CD14-positive monocyte (primary cell): Measurements from ENCODE around the gene TMEM221. TPM values are rescaled to one million over a fixed set of nuclear protein-coding genes. Genes with fewer than 3 reads are reported as not detected.
A peak's percentile ranks its signal among the peaks of the same experiment; 100 is the strongest.

Experiments used
- DNase-seq, 3 donors: peaks; one replicate each; pipeline ENCODE4 v3.0.0-alpha.2; 2011 to 2022
- H2AFZ ChIP-seq: 2 replicates; pipeline ENCODE4 v1.6.0; 2012; ENCODE audit warnings: mild to moderate bottlenecking, low read depth, low read length, inconsistent platforms; ENCODE audit not compliant: insufficient read depth, poor library complexity, severe bottlenecking
- H3K27ac ChIP-seq, 2 donors: 1 replicate in 1 of 2; 2 replicates in 1 of 2; pipeline ENCODE4 v1.5.1; 2012 to 2013; ENCODE audit warnings: low read length in 2 of 2, control low read depth in 1 of 2, inconsistent platforms in 1 of 2, low read depth in 1 of 2, mild to moderate bottlenecking in 1 of 2
- H3K27me3 ChIP-seq, 2 donors: one replicate each; pipeline versions ENCODE4 v1.6.0 to v1.6.1; 2011 to 2013; ENCODE audit warnings: low read length in 2 of 2; ENCODE audit not compliant: control insufficient read depth in 2 of 2, insufficient read depth in 2 of 2
- H3K36me3 ChIP-seq, 2 donors: replicated peaks in 1 of 2; 1 replicate in 1 of 2; 2 replicates in 1 of 2; pipeline versions ENCODE4 v1.5.1 to v1.6.1; 2012 to 2013; ENCODE audit warnings: low read length in 2 of 2, control low read depth in 1 of 2, inconsistent platforms in 1 of 2, mild to moderate bottlenecking in 1 of 2; ENCODE audit not compliant: insufficient read depth in 2 of 2, control insufficient read depth in 1 of 2
- H3K4me1 ChIP-seq, 2 donors: 1 replicate in 1 of 2; 2 replicates in 1 of 2; pipeline versions ENCODE4 v1.5.1 to v1.6.1; 2012 to 2013; ENCODE audit warnings: low read length in 2 of 2, control low read depth in 1 of 2, inconsistent platforms in 1 of 2, mild to moderate bottlenecking in 1 of 2, moderate library complexity in 1 of 2; ENCODE audit not compliant: insufficient read depth in 2 of 2, control insufficient read depth in 1 of 2
- H3K4me2 ChIP-seq: replicated peaks from 2 replicates; pipeline ENCODE3; 2012; ENCODE audit warnings: low read length, moderate library complexity, mild to moderate bottlenecking; ENCODE audit not compliant: poor library complexity, severe bottlenecking; ENCODE audit errors: extremely low read depth
- H3K4me3 ChIP-seq, 3 experiments: fragments of 200-600 bp in 1 of 3; sonication (generic) in 1 of 3; replicated peaks in 1 of 3; 1 replicate in 2 of 3; 2 replicates in 1 of 3; pipeline ENCODE4 v1.5.1; 2011 to 2013; ENCODE audit warnings: low read length in 3 of 3, mild to moderate bottlenecking in 3 of 3, control low read depth in 2 of 3, low read depth in 2 of 3, inconsistent platforms in 1 of 3, moderate library complexity in 1 of 3
- H3K79me2 ChIP-seq: 2 replicates; pipeline ENCODE4 v1.6.0; 2012; ENCODE audit warnings: mild to moderate bottlenecking, control low read depth, inconsistent platforms, low read length, moderate library complexity; ENCODE audit not compliant: insufficient read depth
- H3K9ac ChIP-seq: 2 replicates; pipeline ENCODE4 v1.6.0; 2017; ENCODE audit warnings: low read length, mild to moderate bottlenecking; ENCODE audit not compliant: insufficient read depth, poor library complexity, severe bottlenecking
- H3K9me3 ChIP-seq, 2 donors: replicated peaks in 1 of 2; 1 replicate in 1 of 2; 2 replicates in 1 of 2; pipeline versions ENCODE4 v1.5.1 to v1.6.1; 2012 to 2013; ENCODE audit warnings: low read length in 2 of 2, control low read depth in 1 of 2; ENCODE audit not compliant: control insufficient read depth in 1 of 2, insufficient read depth in 1 of 2
- H4K20me1 ChIP-seq: 2 replicates; pipeline ENCODE4 v1.6.0; 2012; ENCODE audit warnings: mild to moderate bottlenecking, low read length, control low read depth, moderate library complexity; ENCODE audit not compliant: insufficient read depth
- H3K27ac Mint-ChIP-seq, 7 donors: one replicate each; pipeline ENCODE4 v1.8.0; 2020; ENCODE audit warnings: mild to moderate bottlenecking in 7 of 7, mixed read lengths in 7 of 7, moderate library complexity in 6 of 7, inconsistent platforms in 2 of 7
- H3K27me3 Mint-ChIP-seq, 3 donors: one replicate each; pipeline ENCODE4 v1.8.0; 2021 to 2022; ENCODE audit warnings: low read depth in 3 of 3, mild to moderate bottlenecking in 3 of 3, mixed read lengths in 3 of 3, moderate library complexity in 3 of 3, inconsistent platforms in 1 of 3
- H3K36me3 Mint-ChIP-seq, 2 donors: one replicate each; pipeline ENCODE4 v1.8.0; 2020; ENCODE audit warnings: mixed read lengths in 2 of 2, inconsistent platforms in 1 of 2, mild to moderate bottlenecking in 1 of 2
- H3K4me1 Mint-ChIP-seq: one replicate; pipeline ENCODE4 v1.8.0; 2020; ENCODE audit warnings: mild to moderate bottlenecking, mixed read lengths
- H3K4me3 Mint-ChIP-seq, 2 donors: one replicate each; pipeline ENCODE4 v1.8.0; 2020; ENCODE audit warnings: mild to moderate bottlenecking in 2 of 2, mixed read lengths in 2 of 2, moderate library complexity in 1 of 2
- H3K9me3 Mint-ChIP-seq, 7 donors: one replicate each; pipeline ENCODE4 v1.8.0; 2020 to 2022; ENCODE audit warnings: mixed read lengths in 7 of 7, mild to moderate bottlenecking in 6 of 7, moderate library complexity in 6 of 7, inconsistent platforms in 2 of 7
- WGBS: methylation state at CpG from one replicate; pipeline ENCODE4 v1.1.5; 2013; ENCODE audit warnings: missing lambda C conversion rate; ENCODE audit not compliant: insufficient coverage; 5-methylcytosine and 5-hydroxymethylcytosine counted together
- intact Hi-C, 2 donors: fragments of 100-400 bp; cut with micrococcal nuclease; formaldehyde crosslinking; loops; one replicate each; pipeline versions ENCODE4 v1.15.0 to v1.15.1; 2023
- polyA plus RNA-seq, 3 donors: library from polyadenylated mRNA; depleted of rRNA in 1 of 3; unstranded in 2 of 3; stranded (reverse) in 1 of 3; fragments of 300-500 nt in 2 of 3; fragments of >200 nt in 1 of 3; fragmentation: Illumina TruSeq in 2 of 3; gene quantifications; 1 replicate in 2 of 3; 2 replicates in 1 of 3; pipeline ENCODE4 v1.2.3, GENCODE V29; 2012 to 2021
- TF ChIP-seq, protein P1 (sequence below): fragments of 200-600 bp; IDR thresholded peaks from one replicate; pipeline ENCODE4 v1.8.0; 2022; ENCODE audit warnings: antibody characterized with exemption, mild to moderate bottlenecking

Gene TMEM221
- polyA plus RNA-seq, 3 donors, result not detected

DNA sequence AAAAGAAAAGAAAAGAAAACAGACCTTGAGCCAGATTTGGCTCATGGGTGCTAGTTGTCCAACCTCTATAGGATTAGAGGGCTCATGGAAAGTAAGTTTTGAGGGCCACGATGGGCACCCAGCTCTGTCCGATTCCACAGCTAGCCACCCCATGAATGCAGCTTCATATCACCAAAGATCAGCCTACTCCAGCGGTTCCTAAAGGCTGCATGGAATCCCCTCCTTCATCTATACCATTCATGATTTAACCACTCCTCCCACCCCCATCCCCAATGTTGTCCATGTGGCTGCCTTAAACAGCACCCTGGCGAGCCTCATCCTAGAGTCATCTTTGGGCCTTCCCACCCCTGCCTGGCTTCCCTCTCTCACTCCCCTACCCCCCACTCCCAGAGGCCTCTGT is 26.5 kb downstream of the TMEM221 start:
- no peaks in the 10 kb centered on the region for H3K27me3 ChIP-seq
- H3K36me3 ChIP-seq, result peaks cover 8 to 22% of the 10 kb centered on the region in 2 donors
- peaks cover 15 to 29% of the 10 kb centered on the region in 2 donors for H3K4me1 ChIP-seq
- H3K4me3 ChIP-seq, result no peak overlapping the region
- Mint-ChIP-seq H3K27me3 (peaks cover 0 to 2% (median 0%) of the 10 kb centered on the region in 3 donors), H3K4me3 (no peak overlapping the region), H3K27ac (no peak overlapping the region), H3K9me3 (no peaks in the 10 kb centered on the region), H3K36me3 (peaks cover 18 to 31% of the 10 kb centered on the region in 2 donors), H3K4me1 (peaks cover 24% of the 10 kb centered on the region)
- H3K4me2 ChIP-seq, result no peak overlapping the region
- WGBS, result 97% methylated on average over 3 of the region's 4 CpGs
- no peak for DNase-seq
- H3K27ac ChIP-seq, result no peak overlapping the region
- TF ChIP-seq, protein P1, sequence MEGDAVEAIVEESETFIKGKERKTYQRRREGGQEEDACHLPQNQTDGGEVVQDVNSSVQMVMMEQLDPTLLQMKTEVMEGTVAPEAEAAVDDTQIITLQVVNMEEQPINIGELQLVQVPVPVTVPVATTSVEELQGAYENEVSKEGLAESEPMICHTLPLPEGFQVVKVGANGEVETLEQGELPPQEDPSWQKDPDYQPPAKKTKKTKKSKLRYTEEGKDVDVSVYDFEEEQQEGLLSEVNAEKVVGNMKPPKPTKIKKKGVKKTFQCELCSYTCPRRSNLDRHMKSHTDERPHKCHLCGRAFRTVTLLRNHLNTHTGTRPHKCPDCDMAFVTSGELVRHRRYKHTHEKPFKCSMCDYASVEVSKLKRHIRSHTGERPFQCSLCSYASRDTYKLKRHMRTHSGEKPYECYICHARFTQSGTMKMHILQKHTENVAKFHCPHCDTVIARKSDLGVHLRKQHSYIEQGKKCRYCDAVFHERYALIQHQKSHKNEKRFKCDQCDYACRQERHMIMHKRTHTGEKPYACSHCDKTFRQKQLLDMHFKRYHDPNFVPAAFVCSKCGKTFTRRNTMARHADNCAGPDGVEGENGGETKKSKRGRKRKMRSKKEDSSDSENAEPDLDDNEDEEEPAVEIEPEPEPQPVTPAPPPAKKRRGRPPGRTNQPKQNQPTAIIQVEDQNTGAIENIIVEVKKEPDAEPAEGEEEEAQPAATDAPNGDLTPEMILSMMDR, result no peak
- H4K20me1 ChIP-seq, result no peaks in the 10 kb centered on the region
- H2AFZ ChIP-seq, result no peak overlapping the region
- no peaks in the 10 kb centered on the region for H3K79me2 ChIP-seq
- no peaks in the 10 kb centered on the region for H3K9me3 ChIP-seq
- H3K9ac ChIP-seq, result no peak overlapping the region
- intact Hi-C loops, result loop anchor here in 1 of 2 donors (2.0 kb wide), 1 partner anchor 15 kb away; no protein-coding TSS in a partner anchor

DNA sequence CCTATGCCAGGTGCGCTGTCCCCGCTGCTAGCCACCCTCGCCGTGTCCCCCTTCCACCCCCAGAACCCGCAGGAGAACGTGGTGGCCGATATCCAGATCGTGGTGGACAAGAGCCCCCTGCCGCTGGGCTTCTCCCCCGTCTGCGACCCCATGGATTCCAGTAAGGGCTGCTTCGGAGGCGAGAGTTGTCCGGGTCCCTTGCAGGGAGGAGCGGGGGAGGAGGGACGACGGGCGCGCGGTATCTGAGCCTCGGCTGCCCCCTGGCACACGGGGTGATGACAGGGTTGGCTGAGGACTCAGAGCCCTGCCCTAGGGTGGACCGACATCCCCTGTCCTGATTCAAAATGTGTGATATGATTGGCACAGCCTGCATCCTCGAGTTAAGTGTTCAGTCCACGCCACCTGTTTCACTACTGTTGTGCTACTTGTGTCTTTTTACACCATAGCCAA is 28.0 kb downstream of the TMEM221 start:
- intact Hi-C loops, result loop anchor here in 1 of 2 donors (2.0 kb wide), 1 partner anchor 14 kb away; no protein-coding TSS in a partner anchor
- peak overlapping the region; percentile 94 for H3K4me2 ChIP-seq
- peak overlapping the region in 1 of 2 donors; percentile 83 for H3K27ac ChIP-seq
- H3K9me3 ChIP-seq, result no peaks in the 10 kb centered on the region
- H3K27me3 Mint-ChIP-seq, result peaks cover 0 to 2% (median 0%) of the 10 kb centered on the region in 3 donors
- H4K20me1 ChIP-seq, result no peaks in the 10 kb centered on the region
- no peaks in the 10 kb centered on the region for H3K9me3 Mint-ChIP-seq
- H3K4me1 Mint-ChIP-seq, result peaks cover 24% of the 10 kb centered on the region
- TF ChIP-seq, protein P1, result peak; percentile 12
- peaks cover 15 to 29% of the 10 kb centered on the region in 2 donors for H3K4me1 ChIP-seq
- H3K27me3 ChIP-seq, result no peaks in the 10 kb centered on the region
- H3K79me2 ChIP-seq, result no peaks in the 10 kb centered on the region
- peak in 1 of 3 donors; percentile 31 for DNase-seq
- peak overlapping the region in 6 of 7 donors; percentile 40 to 84 (median 79) for H3K27ac Mint-ChIP-seq
- WGBS, result 3% methylated on average over 24 of the region's 25 CpGs
- H3K9ac ChIP-seq, result peak overlapping the region; percentile 79
- H3K4me3 ChIP-seq, result peak overlapping the region; percentile 65 to 83 (median 76)
- H2AFZ ChIP-seq, result peak overlapping the region; percentile 99
- H3K4me3 Mint-ChIP-seq, result peak overlapping the region; percentile 81 to 92
- H3K36me3 Mint-ChIP-seq, result peaks cover 25 to 43% of the 10 kb centered on the region in 2 donors
- peaks cover 8 to 28% of the 10 kb centered on the region in 2 donors for H3K36me3 ChIP-seq
